NCI-H748 treated with DMSO at 0.1 percent for 48 hours (cell line): ENCODE results near the gene MIX23.
"Not testable (repeated sequence)": the region's sequence is repeated elsewhere in the genome, so short reads cannot be mapped to it uniquely, and the experiment has no call there.

Experiments
- DNase-seq: peaks from one replicate; lab custom pipeline; 2025; lab: John Stamatoyannopoulos, UW

MIX23 gene

GRCh38 chr3:122392868-122393844 lies 10.1 kb upstream of the MIX23 start:
- DNase-seq, result peak; percentile 8

- DNase-seq, result no peak
Observed at GRCh38 chr3:122391681-122392446, 8.8 kb upstream of the MIX23 start.

- DNase-seq, result no peak
Observed at GRCh38 chr3:122390665-122391064, 7.6 kb upstream of the MIX23 start.

- DNase-seq, result no peak
Observed at GRCh38 chr3:122389892-122390291, 6.9 kb upstream of the MIX23 start.

- DNase-seq, result no peak
Observed at GRCh38 chr3:122389197-122389596, 6.2 kb upstream of the MIX23 start.

GRCh38 chr3:122387709-122388108 lies 4.7 kb upstream of the MIX23 start:
- no peak for DNase-seq

- peak; percentile 70 for DNase-seq
Observed at GRCh38 chr3:122383771-122384697, 1.0 kb upstream of the MIX23 start, which contains the start of gene FAM162A. Gene FAM162A, plus strand, starts transcription at chr3:122384182. Its CDS starts 84 bp downstream, at chr3:122384266.

GRCh38 chr3:122377975-122378374 lies 5.1 kb downstream of the MIX23 start:
- DNase-seq, result no peak

GRCh38 chr3:122374034-122374433 lies 9.0 kb downstream of the MIX23 start:
- no peak for DNase-seq

GRCh38 chr3:122366379-122366749 lies 16.7 kb downstream of the MIX23 start:
- no peak for DNase-seq

GRCh38 chr3:122365582-122366378 lies 17.3 kb downstream of the MIX23 start:
- DNase-seq, result not testable (repeated sequence)

GRCh38 chr3:122365073-122365472 lies 18.0 kb downstream of the MIX23 start:
- no peak for DNase-seq

- DNase-seq, result no peak
Observed at GRCh38 chr3:122364490-122364889, 18.5 kb downstream of the MIX23 start.

GRCh38 chr3:122362026-122362425 lies 21.0 kb downstream of the MIX23 start:
- DNase-seq, result no peak

- DNase-seq, result no peak
Observed at GRCh38 chr3:122358703-122359032, 24.4 kb downstream of the MIX23 start.

- DNase-seq, result no peak
Observed at GRCh38 chr3:122357828-122358702, 25.0 kb downstream of the MIX23 start.

- DNase-seq, result peak; percentile 6
Observed at GRCh38 chr3:122356402-122356801, 26.6 kb downstream of the MIX23 start.

- DNase-seq, result no peak
Observed at GRCh38 chr3:122355612-122356011, 27.4 kb downstream of the MIX23 start.

- no peak for DNase-seq
Observed at GRCh38 chr3:122353893-122354401, 29.1 kb downstream of the MIX23 start.

GRCh38 chr3:122353215-122353614 lies 29.8 kb downstream of the MIX23 start:
- no peak for DNase-seq
